HG02798 (cell line): ENCODE measurements around the gene COLQ.
A peak's percentile ranks its signal among the peaks of the same experiment; 100 is the strongest.
"Not testable (repeated sequence)": the region's sequence is repeated elsewhere in the genome, so short reads cannot be mapped to it uniquely, and the experiment has no call there.

Experiments
- ATAC-seq: cut with Tn5 transposase; IDR thresholded peaks from one replicate; pipeline ENCODE4 v1.9.1; 2021; ENCODE audit warnings: mild to moderate bottlenecking; ENCODE audit not compliant: unreplicated experiment, poor library complexity

COLQ gene

GRCh38 chr3:15521573-15521965, at the start of gene COLQ:
COLQ (minus strand) TSS chr3:15521706; CDS start chr3:15521625, 81 bp downstream.
- no peak for ATAC-seq

- ATAC-seq = no peak
Observed at GRCh38 chr3:15563190-15563589, 41.7 kb upstream of the COLQ start.

GRCh38 chr3:15562560-15562959, 41.1 kb upstream of the COLQ start:
- no peak for ATAC-seq

GRCh38 chr3:15558581-15558980, 37.1 kb upstream of the COLQ start:
- no peak for ATAC-seq

- peak; percentile 68 for ATAC-seq
Observed at GRCh38 chr3:15557511-15557946, 36.0 kb upstream of the COLQ start.

- ATAC-seq = peak; percentile 77
Observed at GRCh38 chr3:15556512-15556911, 35.0 kb upstream of the COLQ start.

GRCh38 chr3:15553749-15554148, 32.2 kb upstream of the COLQ start:
- ATAC-seq = no peak

- ATAC-seq = no peak
Observed at GRCh38 chr3:15551902-15552301, 30.4 kb upstream of the COLQ start.

- no peak for ATAC-seq
Observed at GRCh38 chr3:15549846-15550245, 28.3 kb upstream of the COLQ start.

GRCh38 chr3:15542614-15543013, 21.1 kb upstream of the COLQ start:
- ATAC-seq = no peak

- no peak for ATAC-seq
Observed at GRCh38 chr3:15541371-15541770, 19.9 kb upstream of the COLQ start.

- no peak for ATAC-seq
Observed at GRCh38 chr3:15539066-15539465, 17.6 kb upstream of the COLQ start.

GRCh38 chr3:15538345-15538744, 16.8 kb upstream of the COLQ start:
- ATAC-seq = no peak

GRCh38 chr3:15536856-15537255, 15.3 kb upstream of the COLQ start:
- ATAC-seq = no peak

GRCh38 chr3:15535732-15536131, 14.2 kb upstream of the COLQ start:
- ATAC-seq = peak; percentile 50

GRCh38 chr3:15532614-15533013, 11.1 kb upstream of the COLQ start:
- not testable (repeated sequence) for ATAC-seq

- ATAC-seq = no peak
Observed at GRCh38 chr3:15531346-15531745, 9.8 kb upstream of the COLQ start.

- no peak for ATAC-seq
Observed at GRCh38 chr3:15528854-15529537, 7.5 kb upstream of the COLQ start.

- ATAC-seq = no peak
Observed at GRCh38 chr3:15527031-15527459, 5.5 kb upstream of the COLQ start.

GRCh38 chr3:15525790-15526189, 4.3 kb upstream of the COLQ start:
- ATAC-seq = no peak

- no peak for ATAC-seq
Observed at GRCh38 chr3:15523660-15524417, 2.3 kb upstream of the COLQ start.

GRCh38 chr3:15522016-15522415, 510 bp upstream of the COLQ start:
- ATAC-seq = no peak
